Measurements from ENCODE around the gene SUFU. TPM values are rescaled to one million over a fixed set of nuclear protein-coding genes. Genes with fewer than 3 reads are reported as not detected.

SUFU gene
- total and polyA plus RNA-seq, 2 donors (not counting 1 experiment from before 2014, with no cell fraction given) = 4.8 to 13.3 TPM

GRCh38 chr10:102517553-102517952 is 13.8 kb downstream of the SUFU start:
- no peak overlapping the region for H3K9ac ChIP-seq (ENCODE audit: low read length)
- no peak overlapping the region for H2AFZ ChIP-seq (ENCODE audit: insufficient read depth, low read depth, low read length, poor library complexity, severe bottlenecking)
- Mint-ChIP-seq H3K27ac (no peak overlapping the region), H3K27me3 (no peaks in the 10 kb centered on the region), H3K4me1 (peaks cover 1% of the 10 kb centered on the region), H3K4me3 (no peak overlapping the region), H3K9me3 (ENCODE audit: insufficient read depth) (no peaks in the 10 kb centered on the region)
- H3K27me3 ChIP-seq (replicated peaks in 1 of 4; ENCODE audit: control extremely low read depth in 1 of 4, control insufficient read depth in 3 of 4, insufficient read depth in 4 of 4, low read length in 3 of 4) = no peaks in the 10 kb centered on the region
- WGBS (ENCODE audit: insufficient coverage) = 80% methylated on average over 1 of the region's 3 CpGs
- H3K9me3 ChIP-seq (ENCODE audit: control extremely low read depth in 1 of 3, control insufficient read depth in 2 of 3, insufficient read depth in 1 of 3, low read length in 2 of 3) = no peaks in the 10 kb centered on the region
- ChIA-PET POLR2A (no interaction called here), CTCF (interaction anchor here (0.9 to 2.6 kb wide), 3 partner anchors 11 to 66 kb away, joined by 3 to 7 read pairs (median 3); partner anchors contain the start of gene SUFU)
- no peak overlapping the region for H3K4me2 ChIP-seq (replicated peaks; ENCODE audit: low read depth, low read length, poor library complexity, severe bottlenecking)
- peaks cover 56% of the 10 kb centered on the region for H3K79me2 ChIP-seq (ENCODE audit: control insufficient read depth, insufficient read depth, low read length)
- no peaks in the 10 kb centered on the region for H4K20me1 ChIP-seq (ENCODE audit: control insufficient read depth, insufficient read depth, low read length, poor library complexity, severe bottlenecking)
- ATAC-seq (ENCODE audit: low read depth) (no peak), DNase-seq (no peak)
- intact Hi-C loops (cut with micrococcal nuclease) = no loop called here
- TF ChIP-seq CTCF (IDR thresholded peaks at IDR 0.05) = no peak
- TF ChIP-seq EZH2 (IDR thresholded peaks at IDR 0.05; ENCODE audit: borderline replicate concordance, insufficient read depth, low read depth, low read length, poor library complexity, severe bottlenecking) = no peak
- no peak overlapping the region for H3K27ac ChIP-seq (ENCODE audit: low read length in 2 of 2)
- peaks cover 1 to 14% of the 10 kb centered on the region in 2 experiments for H3K36me3 ChIP-seq (replicated peaks in 1 of 2; ENCODE audit: control extremely low read depth in 1 of 2, control insufficient read depth in 1 of 2, extremely low read depth in 1 of 2, insufficient read depth in 2 of 2, low read length in 1 of 2)
- H3K4me3 ChIP-seq (ENCODE audit: control extremely low read depth in 1 of 5, extremely low read depth in 1 of 5, insufficient read depth in 1 of 5, low read depth in 2 of 5, low read length in 4 of 5) = no peak overlapping the region
- no peaks in the 10 kb centered on the region for H3K4me1 ChIP-seq (ENCODE audit: control insufficient read depth in 2 of 2, insufficient read depth in 2 of 2, low read length in 2 of 2)

GRCh38 chr10:102519246-102519825 is 15.6 kb downstream of the SUFU start:
- TF ChIP-seq CTCF (IDR thresholded peaks at IDR 0.05) (no peak), EZH2 (IDR thresholded peaks at IDR 0.05; ENCODE audit: borderline replicate concordance, insufficient read depth, low read depth, low read length, poor library complexity, severe bottlenecking) (no peak)
- H3K9me3 ChIP-seq (ENCODE audit: control extremely low read depth in 1 of 3, control insufficient read depth in 2 of 3, insufficient read depth in 1 of 3, low read length in 2 of 3) = no peaks in the 10 kb centered on the region
- H2AFZ ChIP-seq (ENCODE audit: insufficient read depth, low read depth, low read length, poor library complexity, severe bottlenecking) = no peak overlapping the region
- H3K27me3 Mint-ChIP-seq = no peaks in the 10 kb centered on the region
- no peaks in the 10 kb centered on the region for H3K4me1 Mint-ChIP-seq
- no peak overlapping the region for H3K27ac ChIP-seq (ENCODE audit: low read length in 2 of 2)
- peaks cover 0 to 23% of the 10 kb centered on the region in 2 experiments for H3K36me3 ChIP-seq (replicated peaks in 1 of 2; ENCODE audit: control extremely low read depth in 1 of 2, control insufficient read depth in 1 of 2, extremely low read depth in 1 of 2, insufficient read depth in 2 of 2, low read length in 1 of 2)
- no peaks in the 10 kb centered on the region for H3K4me1 ChIP-seq (ENCODE audit: control insufficient read depth in 2 of 2, insufficient read depth in 2 of 2, low read length in 2 of 2)
- no peak overlapping the region for H3K27ac Mint-ChIP-seq
- ChIA-PET CTCF (interaction anchor here (1.2 kb wide), 1 partner anchor 64 kb away, joined by 5 read pairs; no protein-coding TSS in a partner anchor), POLR2A (no interaction called here)
- H3K27me3 ChIP-seq (replicated peaks in 1 of 4; ENCODE audit: control extremely low read depth in 1 of 4, control insufficient read depth in 3 of 4, insufficient read depth in 4 of 4, low read length in 3 of 4) = no peaks in the 10 kb centered on the region
- no peaks in the 10 kb centered on the region for H4K20me1 ChIP-seq (ENCODE audit: control insufficient read depth, insufficient read depth, low read length, poor library complexity, severe bottlenecking)
- WGBS (ENCODE audit: insufficient coverage) = 98% methylated on average over 12 of the region's 12 CpGs
- no peak overlapping the region for H3K4me2 ChIP-seq (replicated peaks; ENCODE audit: low read depth, low read length, poor library complexity, severe bottlenecking)
- no peaks in the 10 kb centered on the region for H3K9me3 Mint-ChIP-seq (ENCODE audit: insufficient read depth)
- DNase-seq = no peak
- no peak overlapping the region for H3K4me3 ChIP-seq (ENCODE audit: control extremely low read depth in 1 of 5, extremely low read depth in 1 of 5, insufficient read depth in 1 of 5, low read depth in 2 of 5, low read length in 4 of 5)
- H3K9ac ChIP-seq (ENCODE audit: low read length) = no peak overlapping the region
- H3K4me3 Mint-ChIP-seq = no peak overlapping the region
- intact Hi-C loops (cut with micrococcal nuclease) = no loop called here
- H3K79me2 ChIP-seq (ENCODE audit: control insufficient read depth, insufficient read depth, low read length) = peaks cover 53% of the 10 kb centered on the region
- ATAC-seq (ENCODE audit: low read depth) = no peak

All from B cell (primary cell).